ENCODE data around the gene QSOX2. TPM values are rescaled to one million over a fixed set of nuclear protein-coding genes. Genes with fewer than 3 reads are reported as not detected.

Gene QSOX2
- total RNA-seq, 3 donors from 2014 or later (not counting 1 experiment from before 2014, with no cell fraction given), result 10.8 to 16.7 (median 16.6) TPM

- H3K4me3 Mint-ChIP-seq, result no peak overlapping the region
- DNase-seq (no peak), ATAC-seq (no peak)
- H3K9me3 Mint-ChIP-seq, result no peaks in the 10 kb centered on the region
- Histone ChIP-seq H3K27ac (ENCODE audit: low read length) (no peak overlapping the region), H3K27me3 (ENCODE audit: control insufficient read depth, insufficient read depth, low read length) (peaks cover 13% of the 10 kb centered on the region), H3K9me3 (ENCODE audit: control insufficient read depth, insufficient read depth, low read length) (no peaks in the 10 kb centered on the region), H3K36me3 (ENCODE audit: control insufficient read depth, insufficient read depth, low read length) (peaks cover 19% of the 10 kb centered on the region), H3K4me1 (ENCODE audit: control insufficient read depth, insufficient read depth, low read length) (peaks cover 3% of the 10 kb centered on the region), H3K4me3 (ENCODE audit: low read length) (no peak overlapping the region)
- H3K27me3 Mint-ChIP-seq (ENCODE audit: low read depth in 2 of 2), result peaks cover 0 to 10% of the 10 kb centered on the region in 2 donors
- intact Hi-C loops (cut with micrococcal nuclease), result no loop called here
- H3K27ac Mint-ChIP-seq, result no peak overlapping the region
- TF ChIP-seq CTCF (IDR thresholded peaks at IDR 0.05), result no peak
- no peaks in the 10 kb centered on the region for H3K36me3 Mint-ChIP-seq
- H3K4me1 Mint-ChIP-seq, result peaks cover 10 to 14% of the 10 kb centered on the region in 2 donors
- 92% methylated on average over 9 of the region's 9 CpGs for whole genome bisulfite sequencing (ENCODE audit: insufficient coverage)
Measured at GRCh38 chr9:136207616-136208015, 38.0 kb downstream of the QSOX2 start.

GRCh38 chr9:136206602-136207275 is 38.9 kb downstream of the QSOX2 start:
- H3K4me1 Mint-ChIP-seq, result peaks cover 10 to 14% of the 10 kb centered on the region in 2 donors
- no peaks in the 10 kb centered on the region for H3K36me3 Mint-ChIP-seq
- intact Hi-C loops (cut with micrococcal nuclease), result no loop called here
- WGBS (ENCODE audit: insufficient coverage), result 65% methylated on average over 16 of the region's 16 CpGs
- H3K27me3 Mint-ChIP-seq (ENCODE audit: low read depth in 2 of 2), result peaks cover 0 to 10% of the 10 kb centered on the region in 2 donors
- Histone ChIP-seq H3K9me3 (ENCODE audit: control insufficient read depth, insufficient read depth, low read length) (no peaks in the 10 kb centered on the region), H3K36me3 (ENCODE audit: control insufficient read depth, insufficient read depth, low read length) (peaks cover 12% of the 10 kb centered on the region), H3K4me1 (ENCODE audit: control insufficient read depth, insufficient read depth, low read length) (peaks cover 3% of the 10 kb centered on the region), H3K27ac (ENCODE audit: low read length) (no peak overlapping the region), H3K4me3 (ENCODE audit: low read length) (no peak overlapping the region), H3K27me3 (ENCODE audit: control insufficient read depth, insufficient read depth, low read length) (peaks cover 20% of the 10 kb centered on the region)
- no peaks in the 10 kb centered on the region for H3K9me3 Mint-ChIP-seq
- ATAC-seq (peak; percentile 38 to 68 (median 60)), DNase-seq (no peak)
- no peak overlapping the region for H3K4me3 Mint-ChIP-seq
- no peak overlapping the region for H3K27ac Mint-ChIP-seq
- no peak for TF ChIP-seq CTCF (IDR thresholded peaks at IDR 0.05)

- intact Hi-C loops (cut with micrococcal nuclease), result no loop called here
- Histone ChIP-seq H3K4me3 (ENCODE audit: low read length) (no peak overlapping the region), H3K27ac (ENCODE audit: low read length) (no peak overlapping the region), H3K9me3 (ENCODE audit: control insufficient read depth, insufficient read depth, low read length) (no peaks in the 10 kb centered on the region), H3K36me3 (ENCODE audit: control insufficient read depth, insufficient read depth, low read length) (peaks cover 9% of the 10 kb centered on the region), H3K27me3 (ENCODE audit: control insufficient read depth, insufficient read depth, low read length) (peaks cover 28% of the 10 kb centered on the region), H3K4me1 (ENCODE audit: control insufficient read depth, insufficient read depth, low read length) (peaks cover 3% of the 10 kb centered on the region)
- ATAC-seq, result no peak
- WGBS (ENCODE audit: insufficient coverage), result 95% methylated on average over 5 of the region's 5 CpGs
- H3K4me3 Mint-ChIP-seq, result no peak overlapping the region
- no peaks in the 10 kb centered on the region for H3K36me3 Mint-ChIP-seq
- H3K9me3 Mint-ChIP-seq, result no peaks in the 10 kb centered on the region
- H3K27ac Mint-ChIP-seq, result no peak overlapping the region
- no peak for TF ChIP-seq CTCF (IDR thresholded peaks at IDR 0.05)
- no peak for DNase-seq
- H3K4me1 Mint-ChIP-seq, result peaks cover 10 to 14% of the 10 kb centered on the region in 2 donors
- H3K27me3 Mint-ChIP-seq (ENCODE audit: low read depth in 2 of 2), result peaks cover 0 to 10% of the 10 kb centered on the region in 2 donors
Measured at GRCh38 chr9:136205707-136205992, 40.0 kb downstream of the QSOX2 start.
